HepG2 (cell line): ENCODE data around the gene DDX24. TPM values are rescaled to one million over a fixed set of nuclear protein-coding genes. Genes with fewer than 3 reads are reported as not detected.

ENCODE experiments used
- ATAC-seq: fragments of 200-7000 bp; cut with Tn5 transposase; 3 replicates; pipeline ENCODE4 v1.9.1; 2020; ENCODE audit warnings: mild to moderate bottlenecking, moderate library complexity
- BruUV-seq: library from RNA; stranded (reverse); fragments of 400-500 nt; replicated peaks from 2 replicates; lab custom pipeline; 2021; lab: Mats Ljungman, UMichigan
- CTCF ChIA-PET: fragments of 300-600 bp; formaldehyde crosslinking; extraction: SDS; loops from one replicate; lab custom pipeline; 2021; ENCODE audit warnings: low total read pairs, inconsistent platforms, low intra/inter-chr PET ratio; lab: Yijun Ruan, JAX
- POLR2A ChIA-PET: fragments of 350-600 bp; sonication (Branson Sonifier 250); formaldehyde crosslinking; loops from one replicate; lab custom pipeline; 2020; ENCODE audit warnings: antibody characterized with exemption, inconsistent platforms; lab: Yijun Ruan, JAX
- DNase-seq: peaks from one replicate; pipeline ENCODE4 v3.0.0-alpha.2; 2015; ENCODE audit warnings: low spot score
- FAIRE-seq: peaks from 3 replicates; lab custom pipeline; 2011; peaks lifted over from hg19 to GRCh38; lab: Jason Lieb, UNC
- H2AFZ ChIP-seq: one replicate; pipeline ENCODE4 v1.6.1; 2011; ENCODE audit warnings: low read length, inconsistent platforms
- H3K27ac ChIP-seq: fragments of 300-600 bp; 3 replicates; pipeline ENCODE4 v1.8.0; 2011; ENCODE audit warnings: mixed run types, mild to moderate bottlenecking, mixed read lengths, low read length, inconsistent platforms; ENCODE audit not compliant: insufficient read depth; ENCODE audit errors: extremely low read length
- H3K27me3 ChIP-seq, 2 experiments: fragments of 200-600 bp in 1 of 2; 2 replicates in 1 of 2; 3 replicates in 1 of 2; pipeline versions ENCODE4 v1.6.0 to v1.8.0; 2011; ENCODE audit warnings: low read length in 2 of 2, mild to moderate bottlenecking in 2 of 2, moderate library complexity in 2 of 2, inconsistent platforms in 1 of 2; ENCODE audit not compliant: insufficient read depth in 2 of 2, control insufficient read depth in 1 of 2
- H3K36me3 ChIP-seq, 2 experiments: fragments of 200-600 bp in 1 of 2; replicated peaks in 1 of 2; 2 replicates in 1 of 2; 3 replicates in 1 of 2; pipeline versions ENCODE4 v1.5.1 to v1.8.0; 2011; ENCODE audit warnings: low read length in 2 of 2, inconsistent platforms in 1 of 2; ENCODE audit not compliant: insufficient read depth in 2 of 2, control insufficient read depth in 1 of 2
- H3K4me1 ChIP-seq: 2 replicates; pipeline ENCODE4 v1.5.1; 2012; ENCODE audit warnings: low read length, inconsistent platforms; ENCODE audit not compliant: insufficient read depth
- H3K4me2 ChIP-seq: 2 replicates; pipeline ENCODE4 v1.6.0; 2011; ENCODE audit warnings: low read depth, low read length, inconsistent platforms
- H3K4me3 ChIP-seq, 3 experiments: fragments of 200-600 bp in 1 of 3; sonication (generic), shearing (Covaris generic) in 1 of 3; replicated peaks in 1 of 3; 2 replicates each; pipeline ENCODE4 v1.5.1; 2011 to 2016; ENCODE audit warnings: low read length in 3 of 3, inconsistent platforms in 2 of 3, low read depth in 2 of 3, mild to moderate bottlenecking in 2 of 3, control low read depth in 1 of 3, mixed read lengths in 1 of 3; ENCODE audit not compliant: insufficient read depth in 1 of 3
- H3K79me2 ChIP-seq: one replicate; pipeline ENCODE4 v1.6.1; 2011; ENCODE audit warnings: low read length, inconsistent platforms; ENCODE audit not compliant: insufficient read depth
- H3K9ac ChIP-seq: 2 replicates; pipeline ENCODE4 v1.6.0; 2011; ENCODE audit warnings: mild to moderate bottlenecking, low read depth, low read length, inconsistent platforms; ENCODE audit not compliant: insufficient read depth
- H3K9me3 ChIP-seq: 2 replicates; pipeline ENCODE4 v1.5.1; 2012; ENCODE audit warnings: mild to moderate bottlenecking, low read length
- H4K20me1 ChIP-seq: 2 replicates; pipeline ENCODE4 v1.6.0; 2011; ENCODE audit warnings: inconsistent platforms, mild to moderate bottlenecking, low read length, moderate library complexity; ENCODE audit not compliant: insufficient read depth
- BCL6 ChIP-seq: IDR thresholded peaks from 2 replicates; pipeline ENCODE4 v1.6.1; 2016; ENCODE audit warnings: missing genetic modification reagents, missing compliant biosample characterization
- FOXP1 ChIP-seq, 2 experiments: fragments of 450-650 bp in 1 of 2; IDR thresholded peaks; 2 replicates each; pipeline ENCODE4 v1.6.1; 2017 to 2018; ENCODE audit warnings: antibody characterized with exemption in 1 of 2
- NFYC ChIP-seq: IDR thresholded peaks from 2 replicates; pipeline ENCODE4 v1.6.1; 2016; ENCODE audit warnings: missing genetic modification reagents, missing compliant biosample characterization
- PRPF4 ChIP-seq: fragments of 200-400 bp; formaldehyde crosslinking; IDR thresholded peaks from 2 replicates; pipeline ENCODE4 v1.6.1; 2016; ENCODE audit warnings: low read length, low read depth; ENCODE audit not compliant: poor library complexity, severe bottlenecking
- STAG1 ChIP-seq: sonication (generic); formaldehyde crosslinking; IDR thresholded peaks from 2 replicates; pipeline ENCODE4 v1.4.0; 2020; ENCODE audit warnings: missing genetic modification reagents
- ZNF337 ChIP-seq: sonication (generic); formaldehyde crosslinking; IDR thresholded peaks from 2 replicates; pipeline ENCODE4 v1.5.1; 2020; ENCODE audit warnings: missing genetic modification reagents, low read depth, mild to moderate bottlenecking, borderline replicate concordance
- ZNF768 ChIP-seq: sonication (generic); formaldehyde crosslinking; IDR thresholded peaks from 2 replicates; pipeline ENCODE4 v1.4.0; 2020; ENCODE audit warnings: missing genetic modification reagents
- ZZZ3 ChIP-seq: sonication (generic); formaldehyde crosslinking; IDR thresholded peaks from 2 replicates; pipeline ENCODE4 v1.4.0; 2020; ENCODE audit warnings: missing genetic modification reagents, mild to moderate bottlenecking, borderline replicate concordance
- WGBS: methylation state at CpG from one replicate; pipeline ENCODE4 v1.1.6; 2017; ENCODE audit warnings: low lambda C conversion rate; 5-methylcytosine and 5-hydroxymethylcytosine counted together
- in situ Hi-C: cut with HindIII; loops from 2 replicates; pipeline ENCODE4 v1.10.0; 2017; ENCODE audit warnings: low pct_unique_long_range_greater_than_20kb; ENCODE audit not compliant: extremely low pct_ligation_motif_present
- intact Hi-C: fragments of 100-400 bp; cut with micrococcal nuclease; formaldehyde crosslinking; loops from one replicate; pipeline ENCODE4 v1.10.0; 2022; ENCODE audit not compliant: unreplicated experiment
- polyA plus RNA-seq, 8 experiments: library from polyadenylated mRNA; depleted of rRNA in 3 of 8; stranded (reverse) in 7 of 8; unstranded in 1 of 8; fragments of >200 nt; fragmentation: Illumina TruSeq in 4 of 8; extraction: Trizol in 4 of 8; gene quantifications; 2 replicates each; pipeline versions ENCODE4 v1.2.1 to v1.2.3, GENCODE V29; 2011 to 2016; ENCODE audit warnings: low read depth in 4 of 8, missing spikeins in 1 of 8, mixed read lengths in 1 of 8; ENCODE audit not compliant: insufficient read depth in 1 of 8
- total RNA-seq, 5 experiments: library from RNA; depleted of rRNA; stranded (reverse); fragments of >200 nt; fragmentation: Illumina TruSeq; extraction: Trizol; gene quantifications; 2 replicates each; pipeline ENCODE4 v1.2.3, GENCODE V29; 2016; ENCODE audit warnings: low read depth in 1 of 5
- TF ChIP-seq, protein P1 (sequence below): sonication (generic); formaldehyde crosslinking; IDR thresholded peaks from 2 replicates; pipeline ENCODE4 v1.9.0; 2021; ENCODE audit warnings: missing genetic modification reagents, borderline replicate concordance
- TF ChIP-seq, protein P2 (sequence below): sonication (generic); formaldehyde crosslinking; IDR thresholded peaks from 2 replicates; pipeline ENCODE4 v1.4.0; 2020; ENCODE audit warnings: missing genetic modification reagents

Gene DDX24
- total and polyA plus RNA-seq, 2 of the 13 experiments (the other 11 are each of a cell fraction or from before 2014, with no cell fraction given): 67.3 to 149 TPM

DNA sequence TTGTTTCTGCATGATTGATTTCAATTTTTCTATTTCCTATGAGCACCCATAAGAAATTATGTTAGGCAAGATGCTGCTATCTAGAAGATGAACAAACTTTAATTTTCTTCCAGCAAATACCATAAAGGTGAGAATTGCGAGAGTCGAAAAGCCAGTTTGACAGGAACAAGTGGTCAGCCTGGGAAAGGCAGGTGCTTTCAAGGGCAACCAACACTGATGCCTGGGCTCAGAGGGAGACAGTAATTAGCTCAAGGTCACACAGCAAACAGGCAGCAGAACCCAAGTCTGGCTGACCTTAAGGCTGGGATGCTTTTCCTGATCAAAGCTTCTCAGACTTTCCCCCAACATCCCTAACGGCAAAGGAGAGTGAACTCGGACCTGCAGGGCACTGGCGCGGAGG is 61.7 kb downstream of the DDX24 start:
- Histone ChIP-seq H3K79me2 (no peaks in the 10 kb centered on the region), H3K36me3 (no peaks in the 10 kb centered on the region), H3K9ac (no peak overlapping the region), H3K4me2 (no peak overlapping the region), H3K9me3 (no peaks in the 10 kb centered on the region), H3K27me3 (peaks cover 7 to 27% of the 10 kb centered on the region in 2 experiments; a peak in 4 of 5 replicates), H3K27ac (no peak overlapping the region), H3K4me3 (no peak overlapping the region), H4K20me1 (no peaks in the 10 kb centered on the region), H3K4me1 (peaks cover 50% of the 10 kb centered on the region), H2AFZ (no peak overlapping the region)
- ATAC-seq (no peak), FAIRE-seq (no peak), DNase-seq (no peak)
- ChIA-PET POLR2A (no interaction called here), CTCF (no interaction called here)
- 30% methylated on average over 6 of the region's 6 CpGs for WGBS
- intact Hi-C loops (no loop called here), in situ Hi-C loops (no loop called here)
- peak; percentile 94 for TF ChIP-seq ZNF768 (CRISPR knock-in tag)
- no peak for TF ChIP-seq FOXP1 (IDR thresholded peaks at IDR 0.05)
- TF ChIP-seq FOXP1 (CRISPR knock-in tag; IDR thresholded peaks at IDR 0.05): no peak
- no TSS peak for BruUV-seq

DNA sequence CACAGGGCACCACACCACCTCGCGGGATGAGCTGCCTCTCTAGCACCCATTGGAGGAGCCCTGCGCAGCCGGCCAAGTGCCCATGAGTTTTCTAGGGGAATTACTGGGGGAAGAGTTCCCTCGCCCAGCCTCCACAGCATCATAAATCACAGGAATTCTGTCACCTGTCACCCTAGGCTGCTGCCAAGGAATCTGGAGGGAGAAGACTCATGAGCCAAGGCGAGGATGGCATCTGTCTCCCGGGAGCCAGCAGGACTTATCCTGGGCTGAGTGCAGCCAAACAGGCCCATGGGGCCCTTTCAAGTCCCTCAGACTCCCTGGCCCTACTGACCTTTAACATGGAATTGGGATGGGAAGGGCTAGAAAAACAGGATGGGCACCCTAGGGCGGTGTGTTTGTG is 62.7 kb downstream of the DDX24 start:
- Histone ChIP-seq H3K27me3 (peaks cover 7 to 27% of the 10 kb centered on the region in 2 experiments; a peak in 4 of 5 replicates), H3K4me2 (no peak overlapping the region), H2AFZ (no peak overlapping the region), H3K9ac (no peak overlapping the region), H3K79me2 (no peaks in the 10 kb centered on the region), H4K20me1 (no peaks in the 10 kb centered on the region), H3K4me1 (peaks cover 41% of the 10 kb centered on the region), H3K27ac (no peak overlapping the region), H3K9me3 (no peaks in the 10 kb centered on the region), H3K4me3 (no peak overlapping the region), H3K36me3 (no peaks in the 10 kb centered on the region)
- DNase-seq (no peak), ATAC-seq (no peak), FAIRE-seq (no peak)
- POLR2A ChIA-PET: no interaction called here
- TF ChIP-seq, protein P1, sequence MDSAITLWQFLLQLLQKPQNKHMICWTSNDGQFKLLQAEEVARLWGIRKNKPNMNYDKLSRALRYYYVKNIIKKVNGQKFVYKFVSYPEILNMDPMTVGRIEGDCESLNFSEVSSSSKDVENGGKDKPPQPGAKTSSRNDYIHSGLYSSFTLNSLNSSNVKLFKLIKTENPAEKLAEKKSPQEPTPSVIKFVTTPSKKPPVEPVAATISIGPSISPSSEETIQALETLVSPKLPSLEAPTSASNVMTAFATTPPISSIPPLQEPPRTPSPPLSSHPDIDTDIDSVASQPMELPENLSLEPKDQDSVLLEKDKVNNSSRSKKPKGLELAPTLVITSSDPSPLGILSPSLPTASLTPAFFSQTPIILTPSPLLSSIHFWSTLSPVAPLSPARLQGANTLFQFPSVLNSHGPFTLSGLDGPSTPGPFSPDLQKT (CRISPR knock-in tag): no peak
- TF ChIP-seq STAG1 (no peak), BCL6 (no peak), NFYC (CRISPR knock-in tag) (no peak), ZNF337 (no peak), PRPF4 (no peak), ZZZ3 (CRISPR knock-in tag) (no peak)
- TF ChIP-seq, protein P2, sequence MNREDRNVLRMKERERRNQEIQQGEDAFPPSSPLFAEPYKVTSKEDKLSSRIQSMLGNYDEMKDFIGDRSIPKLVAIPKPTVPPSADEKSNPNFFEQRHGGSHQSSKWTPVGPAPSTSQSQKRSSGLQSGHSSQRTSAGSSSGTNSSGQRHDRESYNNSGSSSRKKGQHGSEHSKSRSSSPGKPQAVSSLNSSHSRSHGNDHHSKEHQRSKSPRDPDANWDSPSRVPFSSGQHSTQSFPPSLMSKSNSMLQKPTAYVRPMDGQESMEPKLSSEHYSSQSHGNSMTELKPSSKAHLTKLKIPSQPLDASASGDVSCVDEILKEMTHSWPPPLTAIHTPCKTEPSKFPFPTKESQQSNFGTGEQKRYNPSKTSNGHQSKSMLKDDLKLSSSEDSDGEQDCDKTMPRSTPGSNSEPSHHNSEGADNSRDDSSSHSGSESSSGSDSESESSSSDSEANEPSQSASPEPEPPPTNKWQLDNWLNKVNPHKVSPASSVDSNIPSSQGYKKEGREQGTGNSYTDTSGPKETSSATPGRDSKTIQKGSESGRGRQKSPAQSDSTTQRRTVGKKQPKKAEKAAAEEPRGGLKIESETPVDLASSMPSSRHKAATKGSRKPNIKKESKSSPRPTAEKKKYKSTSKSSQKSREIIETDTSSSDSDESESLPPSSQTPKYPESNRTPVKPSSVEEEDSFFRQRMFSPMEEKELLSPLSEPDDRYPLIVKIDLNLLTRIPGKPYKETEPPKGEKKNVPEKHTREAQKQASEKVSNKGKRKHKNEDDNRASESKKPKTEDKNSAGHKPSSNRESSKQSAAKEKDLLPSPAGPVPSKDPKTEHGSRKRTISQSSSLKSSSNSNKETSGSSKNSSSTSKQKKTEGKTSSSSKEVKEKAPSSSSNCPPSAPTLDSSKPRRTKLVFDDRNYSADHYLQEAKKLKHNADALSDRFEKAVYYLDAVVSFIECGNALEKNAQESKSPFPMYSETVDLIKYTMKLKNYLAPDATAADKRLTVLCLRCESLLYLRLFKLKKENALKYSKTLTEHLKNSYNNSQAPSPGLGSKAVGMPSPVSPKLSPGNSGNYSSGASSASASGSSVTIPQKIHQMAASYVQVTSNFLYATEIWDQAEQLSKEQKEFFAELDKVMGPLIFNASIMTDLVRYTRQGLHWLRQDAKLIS (CRISPR knock-in tag): no peak
- no TSS peak for BruUV-seq
- intact Hi-C loops (no loop called here), in situ Hi-C loops (no loop called here)
- 36% methylated on average over 8 of the region's 8 CpGs for WGBS
- CTCF ChIA-PET: no interaction called here
